Keratinocyte (primary cell): ENCODE data around the gene CFAP61. TPM values are rescaled to one million over a fixed set of nuclear protein-coding genes. Genes with fewer than 3 reads are reported as not detected.

Experiments used
- DNase-seq: peaks from one replicate; pipeline ENCODE4 v3.0.0-alpha.2; 2011; ENCODE audit warnings: low read depth, missing footprints, low spot score
- FAIRE-seq: peaks from 2 replicates; lab custom pipeline; 2011; peaks lifted over from hg19 to GRCh38; lab: Jason Lieb, UNC
- H2AFZ ChIP-seq: 2 replicates; pipeline ENCODE4 v1.6.0; 2012; ENCODE audit warnings: low read length, control low read depth, inconsistent platforms; ENCODE audit not compliant: control insufficient read depth
- H3K27ac ChIP-seq: 2 replicates; pipeline ENCODE4 v1.5.1; 2011; ENCODE audit warnings: low read length; ENCODE audit not compliant: control insufficient read depth, insufficient read depth
- H3K27me3 ChIP-seq: 3 replicates; pipeline ENCODE4 v1.6.0; 2011; ENCODE audit warnings: low read length; ENCODE audit not compliant: control insufficient read depth, insufficient read depth; ENCODE audit errors: extremely low read depth
- H3K36me3 ChIP-seq, 2 experiments: 2 replicates in 1 of 2; 3 replicates in 1 of 2; pipeline ENCODE4 v1.5.1; 2011; ENCODE audit warnings: low read length in 2 of 2, mild to moderate bottlenecking in 1 of 2; ENCODE audit not compliant: control insufficient read depth in 2 of 2, insufficient read depth in 2 of 2; ENCODE audit errors: extremely low read depth in 1 of 2
- H3K4me1 ChIP-seq: 3 replicates; pipeline ENCODE4 v1.5.1; 2011; ENCODE audit warnings: low read length; ENCODE audit not compliant: control insufficient read depth, insufficient read depth; ENCODE audit errors: extremely low read depth
- H3K4me2 ChIP-seq: 3 replicates; pipeline ENCODE4 v1.6.0; 2011; ENCODE audit warnings: low read depth, low read length; ENCODE audit not compliant: control insufficient read depth, insufficient read depth; ENCODE audit errors: extremely low read depth
- H3K4me3 ChIP-seq, 3 experiments: fragments of 200-600 bp in 1 of 3; sonication (generic) in 1 of 3; 2 replicates in 2 of 3; 3 replicates in 1 of 3; pipeline ENCODE4 v1.5.1; 2011 to 2016; ENCODE audit warnings: low read length in 3 of 3, mild to moderate bottlenecking in 3 of 3, control low read depth in 2 of 3, inconsistent platforms in 1 of 3, low read depth in 1 of 3, mixed read lengths in 1 of 3, mixed run types in 1 of 3, moderate library complexity in 1 of 3; ENCODE audit not compliant: control insufficient read depth in 2 of 3, insufficient read depth in 2 of 3; ENCODE audit errors: extremely low read depth in 1 of 3
- H3K79me2 ChIP-seq: 2 replicates; pipeline ENCODE4 v1.6.0; 2012; ENCODE audit warnings: low read length; ENCODE audit not compliant: control insufficient read depth, insufficient read depth
- H3K9ac ChIP-seq: 3 replicates; pipeline ENCODE4 v1.6.0; 2011; ENCODE audit warnings: low read length; ENCODE audit not compliant: control insufficient read depth, insufficient read depth; ENCODE audit errors: extremely low read depth
- H3K9me1 ChIP-seq: 3 replicates; pipeline ENCODE4 v1.6.0; 2011; ENCODE audit warnings: low read length; ENCODE audit not compliant: control insufficient read depth, insufficient read depth; ENCODE audit errors: extremely low read depth
- H3K9me3 ChIP-seq: 2 replicates; pipeline ENCODE4 v1.5.1; 2012; ENCODE audit warnings: low read depth, low read length; ENCODE audit not compliant: control insufficient read depth
- H4K20me1 ChIP-seq: 3 replicates; pipeline ENCODE4 v1.6.0; 2011; ENCODE audit warnings: low read length; ENCODE audit not compliant: control insufficient read depth, insufficient read depth; ENCODE audit errors: extremely low read depth
- CTCF ChIP-seq, 3 experiments: IDR thresholded peaks in 1 of 3; conservative IDR thresholded peaks in 1 of 3; optimal IDR thresholded peaks in 1 of 3; 2 replicates in 2 of 3; 3 replicates in 1 of 3; pipeline versions ENCODE3 to v1.5.1; 2011; ENCODE audit warnings: low read length in 3 of 3, mild to moderate bottlenecking in 3 of 3, moderate library complexity in 2 of 3, control low read depth in 1 of 3, inconsistent platforms in 1 of 3; ENCODE audit not compliant: insufficient read depth in 2 of 3; ENCODE audit errors: extremely low read depth in 1 of 3
- EZH2 ChIP-seq: IDR thresholded peaks from one replicate; pipeline ENCODE4 v1.6.1; 2012; ENCODE audit warnings: inconsistent platforms, mild to moderate bottlenecking, low read length, moderate library complexity
- dilution Hi-C: fragments of 300-500 bp; cut with MboI; formaldehyde crosslinking; loops from one replicate; pipeline ENCODE4 v1.7.0; 2020; ENCODE audit warnings: low sequenced_read_pairs; ENCODE audit not compliant: extremely low pct_ligation_motif_present
- polyA plus RNA-seq, 5 experiments: library from polyadenylated mRNA; depleted of rRNA in 3 of 5; stranded (reverse) in 3 of 5; stranded (forward) in 1 of 5; unstranded in 1 of 5; fragments of >200 nt; gene quantifications; 1 replicate in 1 of 5; 2 replicates in 3 of 5; 3 replicates in 1 of 5; pipeline versions ENCODE4 v1.2.1 to v1.2.3, GENCODE V29; 2011 to 2012; ENCODE audit warnings: missing spikeins in 2 of 5, low read depth in 1 of 5, low replicate concordance in 1 of 5
- small RNA-seq, 3 experiments: library from RNA; depleted of rRNA; stranded (forward); fragments of <200 nt; gene quantifications; one replicate each; pipeline ENCODE3, GENCODE V24; 2012; ENCODE audit warnings: low read depth in 3 of 3, low replicate concordance in 1 of 3; ENCODE audit not compliant: insufficient read length in 3 of 3

Gene CFAP61
- polyA plus RNA-seq, 1 donor (not counting 4 experiments of a cell fraction or from before 2014, with no cell fraction given), result 0.25 TPM

- dilution Hi-C loops, result no loop called here
- Histone ChIP-seq H3K4me1 (no peaks in the 10 kb centered on the region), H3K9me1 (no peaks in the 10 kb centered on the region), H3K4me2 (no peak overlapping the region), H3K9me3 (no peaks in the 10 kb centered on the region), H3K9ac (no peak overlapping the region), H3K27me3 (no peaks in the 10 kb centered on the region), H3K27ac (no peak overlapping the region), H3K4me3 (no peak overlapping the region), H3K79me2 (no peaks in the 10 kb centered on the region), H2AFZ (no peak overlapping the region), H3K36me3 (no peaks in the 10 kb centered on the region), H4K20me1 (no peaks in the 10 kb centered on the region)
- FAIRE-seq, result peak; percentile 20
- DNase-seq, result no peak
- TF ChIP-seq CTCF (optimal IDR thresholded peaks at IDR 0.05 in 1 of 3, IDR thresholded peaks at IDR 0.05 in 1 of 3, conservative IDR thresholded peaks at IDR 0.05 in 1 of 3; ENCODE audit: extremely low read depth in 1 of 3, insufficient read depth in 2 of 3, low read length in 3 of 3) (peak in 1 of 3 experiments; percentile 13), EZH2 (no peak)
Measured at GRCh38 chr20:20407891-20408805, 355.8 kb downstream of the CFAP61 start.

GRCh38 chr20:20409331-20409730, 357.0 kb downstream of the CFAP61 start:
- no peak for FAIRE-seq

More at GRCh38 chr20:20409331-20409730, 357.0 kb downstream of the CFAP61 start:
- H3K4me2 ChIP-seq, result no peak overlapping the region
- no peak overlapping the region for H3K4me3 ChIP-seq
- TF ChIP-seq CTCF (optimal IDR thresholded peaks at IDR 0.05 in 1 of 3, IDR thresholded peaks at IDR 0.05 in 1 of 3, conservative IDR thresholded peaks at IDR 0.05 in 1 of 3; ENCODE audit: extremely low read depth in 1 of 3, insufficient read depth in 2 of 3, low read length in 3 of 3) (no peak), EZH2 (no peak)
- no peaks in the 10 kb centered on the region for H3K4me1 ChIP-seq
- no peaks in the 10 kb centered on the region for H3K27me3 ChIP-seq
- no peaks in the 10 kb centered on the region for H3K36me3 ChIP-seq
- H3K9me1 ChIP-seq, result no peaks in the 10 kb centered on the region
- dilution Hi-C loops, result no loop called here
- no peaks in the 10 kb centered on the region for H4K20me1 ChIP-seq
- no peak for DNase-seq
- H3K27ac ChIP-seq, result no peak overlapping the region
- H3K9me3 ChIP-seq, result no peaks in the 10 kb centered on the region
- H3K9ac ChIP-seq, result no peak overlapping the region
- H3K79me2 ChIP-seq, result no peaks in the 10 kb centered on the region
- H2AFZ ChIP-seq, result no peak overlapping the region

Small RNA genes lying within 50 kb of the gene (small RNA-seq; reads per million reads assigned to genes)
- gene RN7SL690P, result 0 reads per million in 3 experiments

Other genes with a start within 250 kb of the CFAP61 start
- gene NAA20, start 35.2 kb upstream of the CFAP61 start, polyA plus RNA-seq, result 114 to 204 TPM (median 126 TPM) in 3 replicates
- gene CRNKL1, start 66 bp upstream of the CFAP61 start, polyA plus RNA-seq, result 6.1 to 11.0 TPM (median 9.4 TPM) in 3 replicates